DOHH2 (cell line): ENCODE results near the gene AGMAT.

ENCODE experiments used
- EZH2phosphoT487 ChIP-seq: fragments of 200-600 bp; sonication (generic); IDR thresholded peaks from 2 replicates; pipeline ENCODE4 v1.6.1; 2017; ENCODE audit warnings: borderline replicate concordance, mild to moderate bottlenecking, antibody characterized with exemption, low read length, moderate library complexity, mixed read lengths
- TF ChIP-seq, protein P1 (sequence below): fragments of 200-600 bp; sonication (generic); IDR thresholded peaks from one replicate; pipeline ENCODE4 v1.5.1; 2014; ENCODE audit warnings: antibody characterized with exemption, mild to moderate bottlenecking, low read depth, low read length; ENCODE audit not compliant: poor library complexity, severe bottlenecking

DNA sequence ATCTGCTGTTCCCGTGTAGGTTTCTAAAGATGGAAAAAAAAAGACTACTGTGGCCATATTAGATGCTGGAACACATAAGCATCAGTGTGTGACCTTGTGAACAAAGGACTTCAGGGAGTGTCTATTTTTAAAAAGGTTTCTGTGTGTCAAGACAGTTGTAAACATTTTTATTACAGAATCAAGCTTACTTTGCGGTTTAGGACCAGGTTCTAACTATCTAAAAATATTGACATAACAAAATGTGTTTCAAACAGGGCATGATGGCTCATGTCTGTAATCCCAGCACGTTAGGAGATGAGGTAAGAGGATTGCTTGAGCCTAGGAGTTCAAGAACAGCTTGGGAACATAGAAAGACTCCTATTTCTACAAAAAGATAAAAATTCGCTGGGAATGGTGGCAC, 25.3 kb upstream of the AGMAT start:
- TF ChIP-seq, protein P1, sequence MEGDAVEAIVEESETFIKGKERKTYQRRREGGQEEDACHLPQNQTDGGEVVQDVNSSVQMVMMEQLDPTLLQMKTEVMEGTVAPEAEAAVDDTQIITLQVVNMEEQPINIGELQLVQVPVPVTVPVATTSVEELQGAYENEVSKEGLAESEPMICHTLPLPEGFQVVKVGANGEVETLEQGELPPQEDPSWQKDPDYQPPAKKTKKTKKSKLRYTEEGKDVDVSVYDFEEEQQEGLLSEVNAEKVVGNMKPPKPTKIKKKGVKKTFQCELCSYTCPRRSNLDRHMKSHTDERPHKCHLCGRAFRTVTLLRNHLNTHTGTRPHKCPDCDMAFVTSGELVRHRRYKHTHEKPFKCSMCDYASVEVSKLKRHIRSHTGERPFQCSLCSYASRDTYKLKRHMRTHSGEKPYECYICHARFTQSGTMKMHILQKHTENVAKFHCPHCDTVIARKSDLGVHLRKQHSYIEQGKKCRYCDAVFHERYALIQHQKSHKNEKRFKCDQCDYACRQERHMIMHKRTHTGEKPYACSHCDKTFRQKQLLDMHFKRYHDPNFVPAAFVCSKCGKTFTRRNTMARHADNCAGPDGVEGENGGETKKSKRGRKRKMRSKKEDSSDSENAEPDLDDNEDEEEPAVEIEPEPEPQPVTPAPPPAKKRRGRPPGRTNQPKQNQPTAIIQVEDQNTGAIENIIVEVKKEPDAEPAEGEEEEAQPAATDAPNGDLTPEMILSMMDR = no peak
- TF ChIP-seq EZH2phosphoT487 = no peak
